IMR-90 (cell line): Measurements from ENCODE around the gene TFPI. TPM values are rescaled to one million over a fixed set of nuclear protein-coding genes. Genes with fewer than 3 reads are reported as not detected.

Experiments
- MAFK ChIP-seq: IDR thresholded peaks from 2 replicates; pipeline ENCODE4 v1.6.1; 2012; ENCODE audit warnings: low read depth, low read length, improper control_type of control experiment
- NFE2L2 ChIP-seq: fragments of 150-350 bp; IDR thresholded peaks from 2 replicates; pipeline ENCODE4 v1.6.1; 2016; ENCODE audit warnings: low read depth, mild to moderate bottlenecking, low read length
- RFX5 ChIP-seq: IDR thresholded peaks from 2 replicates; pipeline ENCODE4 v1.8.0; 2012; ENCODE audit warnings: low read depth, mild to moderate bottlenecking, low read length, moderate library complexity
- polyA plus RNA-seq, 3 experiments: library from polyadenylated mRNA; depleted of rRNA; stranded (reverse); fragments of >200 nt; gene quantifications; 2 replicates each; pipeline ENCODE4 v1.2.3, GENCODE V29; 2012; ENCODE audit warnings: low replicate concordance in 1 of 3
- total RNA-seq: library from RNA; depleted of rRNA; stranded (reverse); fragments of >200 nt; gene quantifications from 2 replicates; pipeline ENCODE4 v1.2.3, GENCODE V29; 2012
- TF ChIP-seq, protein P1 (sequence below): fragments of 150-350 bp; IDR thresholded peaks from 2 replicates; pipeline ENCODE4 v1.6.1; 2017; ENCODE audit warnings: mild to moderate bottlenecking, antibody characterized with exemption, low read length, low read depth

Gene TFPI
- total and polyA plus RNA-seq, 2 of the 4 experiments (the other 2 are of a cell fraction) = 33.9 to 83.0 TPM

GRCh38 chr2:187552828-187553681 lies 1.2 kb downstream of the TFPI start (continued):
- TF ChIP-seq, protein P1, sequence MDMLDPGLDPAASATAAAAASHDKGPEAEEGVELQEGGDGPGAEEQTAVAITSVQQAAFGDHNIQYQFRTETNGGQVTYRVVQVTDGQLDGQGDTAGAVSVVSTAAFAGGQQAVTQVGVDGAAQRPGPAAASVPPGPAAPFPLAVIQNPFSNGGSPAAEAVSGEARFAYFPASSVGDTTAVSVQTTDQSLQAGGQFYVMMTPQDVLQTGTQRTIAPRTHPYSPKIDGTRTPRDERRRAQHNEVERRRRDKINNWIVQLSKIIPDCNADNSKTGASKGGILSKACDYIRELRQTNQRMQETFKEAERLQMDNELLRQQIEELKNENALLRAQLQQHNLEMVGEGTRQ = no peak
- TF ChIP-seq MAFK (no peak), RFX5 (peak; percentile 71), NFE2L2 (peak; percentile 45; the same call in 1 of the 2 replicates)
